Fibroblast of skin of scalp (primary cell): ENCODE results near the gene PPARG.
"Not testable (repeated sequence)": the region's sequence is repeated elsewhere in the genome, so short reads cannot be mapped to it uniquely, and the experiment has no call there.

Source experiments
- DNase-seq: peaks from one replicate; pipeline ENCODE4 v3.0.0-alpha.2; 2013

PPARG gene

DNA sequence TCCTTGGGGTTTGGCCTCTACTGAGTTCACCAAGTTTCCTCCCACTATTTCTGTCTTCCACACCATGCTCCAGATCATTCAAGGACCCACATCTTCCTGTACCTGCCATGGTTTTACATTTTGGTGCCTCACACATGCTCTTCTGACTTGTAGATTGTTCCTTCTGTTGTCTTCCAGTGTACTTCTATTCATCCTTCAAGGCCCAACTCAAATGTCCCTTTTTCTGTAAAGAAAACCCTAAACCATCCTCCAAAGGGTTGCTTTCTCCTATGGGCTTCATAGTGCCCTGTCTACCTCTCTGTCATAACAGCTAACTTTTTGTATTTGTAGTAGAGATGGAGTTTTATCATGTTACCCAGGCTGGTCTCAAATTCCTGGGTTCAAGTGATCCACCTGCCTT lies 175.3 kb downstream of the PPARG start:
- no peak for DNase-seq

DNA sequence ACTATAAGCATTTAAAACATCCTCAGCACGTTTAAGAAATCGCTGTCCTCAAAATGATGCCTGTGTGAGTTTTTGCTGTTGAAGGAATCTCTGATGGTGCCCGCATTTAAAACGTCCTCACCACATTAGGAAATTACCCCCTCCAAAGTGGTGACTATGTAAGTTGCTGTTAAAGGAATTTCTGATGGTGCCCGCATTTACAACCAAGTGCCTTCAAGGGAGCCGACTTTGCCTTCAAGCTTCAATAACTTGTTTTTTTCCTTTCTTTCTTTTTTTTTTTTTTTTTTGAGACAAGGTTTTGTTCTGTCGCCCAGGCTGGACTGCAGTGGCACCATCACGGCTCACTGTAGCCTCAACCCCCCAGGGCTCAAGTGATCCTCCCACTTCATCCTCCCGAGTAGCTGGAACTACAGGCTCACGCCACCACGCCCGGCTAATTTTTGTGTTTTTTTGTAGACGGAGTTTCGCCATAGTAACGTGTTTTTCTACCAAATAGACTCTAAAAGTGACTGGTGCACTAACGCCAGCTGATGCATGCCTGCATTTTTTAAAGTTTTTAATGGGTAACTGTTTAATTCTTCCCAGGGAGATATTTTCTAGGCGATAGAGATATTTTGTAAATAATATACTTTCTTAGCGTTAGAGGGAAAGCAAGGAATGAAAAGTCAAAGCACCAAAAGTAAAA lies 176.4 kb downstream of the PPARG start:
- DNase-seq: no peak

DNA sequence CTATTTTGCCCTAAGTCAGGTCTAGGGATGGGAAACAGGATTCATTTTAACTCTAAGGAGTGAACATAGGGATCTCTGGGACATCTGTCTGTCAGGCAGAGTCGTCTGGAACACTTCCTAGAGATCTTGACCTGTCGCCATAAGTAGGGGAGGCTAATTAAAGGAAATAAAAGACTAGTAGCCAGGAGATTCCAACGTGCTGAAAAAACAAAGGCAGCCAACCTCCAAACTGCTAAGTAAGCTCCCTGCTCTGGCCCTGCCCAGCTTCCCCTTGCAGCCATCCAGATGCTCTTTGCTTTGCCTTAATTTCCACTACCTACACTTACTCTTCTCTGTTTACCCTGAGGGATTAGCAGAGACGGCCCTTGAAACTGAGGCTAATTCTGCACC lies 177.0 kb downstream of the PPARG start:
- DNase-seq: no peak

DNA sequence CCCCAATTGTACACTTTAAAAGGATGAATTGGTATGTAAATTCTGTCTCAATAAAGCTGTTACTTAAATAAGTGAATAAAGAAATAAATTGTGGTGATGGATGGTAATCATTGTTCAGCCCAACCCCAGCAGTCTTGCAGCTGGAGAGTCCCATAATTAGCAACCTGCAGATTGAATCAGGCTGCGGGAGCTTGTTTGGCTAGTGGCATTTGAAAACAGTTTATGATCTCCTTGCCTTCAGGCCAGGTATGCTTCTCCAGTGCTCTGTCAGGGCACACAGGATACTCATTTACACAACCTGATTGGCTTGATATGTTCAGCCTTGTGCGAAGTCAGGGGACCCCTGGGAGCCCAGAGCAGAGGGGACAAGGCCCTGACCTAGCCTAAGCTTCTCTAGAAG lies 178.9 kb downstream of the PPARG start:
- DNase-seq: no peak

DNA sequence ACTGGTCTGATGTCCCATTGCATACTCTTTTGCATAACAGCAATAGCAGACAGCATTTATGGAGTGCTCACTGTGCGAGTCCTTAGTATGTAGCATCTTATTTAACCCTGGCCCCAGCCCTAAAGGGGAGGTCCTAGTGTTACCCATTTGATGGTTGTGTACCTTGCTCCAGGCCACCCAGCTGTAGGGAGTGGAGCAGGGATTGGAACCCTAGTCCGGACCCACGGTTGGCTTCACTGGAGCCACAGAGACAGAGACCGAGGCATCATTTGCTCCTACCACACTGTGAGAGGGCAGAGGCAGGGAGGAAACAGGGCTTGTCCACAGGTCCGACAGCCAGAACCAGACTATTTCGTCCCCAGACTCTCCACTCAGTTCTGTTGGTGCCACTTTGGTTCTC lies 179.4 kb downstream of the PPARG start:
- DNase-seq: no peak

DNA sequence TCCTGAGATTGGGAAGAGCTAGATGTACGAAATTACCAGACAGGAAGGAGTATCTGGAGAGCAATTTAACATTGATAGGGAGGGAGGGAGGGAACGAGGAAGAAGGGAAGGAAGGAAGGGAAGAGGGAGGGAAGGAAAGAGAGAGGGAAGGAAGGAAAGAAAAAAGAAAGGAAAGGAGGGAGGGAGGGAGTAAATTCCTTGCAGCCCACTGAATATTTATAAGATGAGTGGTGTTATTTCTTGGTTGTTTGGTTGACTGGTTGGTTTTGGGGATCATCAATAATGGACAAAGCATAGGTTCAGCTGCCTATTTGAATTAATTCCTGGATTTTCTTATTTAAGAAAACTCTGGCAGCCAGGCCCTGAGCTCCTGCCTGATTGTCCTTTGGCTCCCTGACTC lies 179.9 kb downstream of the PPARG start:
- no peak for DNase-seq

DNA sequence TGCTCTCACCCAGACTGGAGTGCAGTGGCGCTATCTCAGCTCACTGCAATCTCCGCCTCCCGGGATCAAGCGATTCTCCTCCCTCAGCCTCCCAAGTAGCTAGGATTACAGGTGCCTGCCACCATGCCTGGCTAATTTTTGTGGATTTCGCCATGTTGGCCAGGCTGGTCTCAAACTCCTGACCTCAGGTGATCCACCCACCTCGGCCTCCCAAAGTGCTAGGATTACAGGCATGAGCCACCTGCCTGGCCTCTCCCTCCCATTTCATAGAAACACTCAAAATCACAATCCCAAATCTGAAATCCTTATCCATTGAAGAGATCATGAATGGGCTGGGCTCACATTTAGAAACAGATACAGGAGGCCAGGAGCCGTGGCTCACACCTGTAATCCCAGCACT lies 180.4 kb downstream of the PPARG start:
- DNase-seq: not testable (repeated sequence)

DNA sequence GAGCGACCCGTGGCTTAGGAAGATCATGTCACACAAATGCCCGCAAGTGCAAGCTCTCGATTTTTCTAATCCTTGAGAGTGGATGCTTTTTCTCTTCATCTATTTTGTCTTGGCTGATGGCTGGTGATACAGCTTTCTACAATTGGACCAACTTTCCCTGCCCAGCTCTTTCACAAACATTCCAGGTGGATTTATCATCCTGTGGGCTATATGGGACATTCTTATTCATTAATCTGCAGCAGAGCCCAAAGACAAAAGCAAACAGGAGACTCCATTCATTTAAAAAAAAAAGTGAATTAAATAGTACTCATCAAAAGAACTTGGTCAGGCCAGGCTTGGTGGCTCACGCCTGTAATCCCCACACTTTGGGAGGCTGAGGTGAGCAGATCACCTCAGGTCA lies 181.2 kb downstream of the PPARG start:
- peak; percentile 71 for DNase-seq

DNA sequence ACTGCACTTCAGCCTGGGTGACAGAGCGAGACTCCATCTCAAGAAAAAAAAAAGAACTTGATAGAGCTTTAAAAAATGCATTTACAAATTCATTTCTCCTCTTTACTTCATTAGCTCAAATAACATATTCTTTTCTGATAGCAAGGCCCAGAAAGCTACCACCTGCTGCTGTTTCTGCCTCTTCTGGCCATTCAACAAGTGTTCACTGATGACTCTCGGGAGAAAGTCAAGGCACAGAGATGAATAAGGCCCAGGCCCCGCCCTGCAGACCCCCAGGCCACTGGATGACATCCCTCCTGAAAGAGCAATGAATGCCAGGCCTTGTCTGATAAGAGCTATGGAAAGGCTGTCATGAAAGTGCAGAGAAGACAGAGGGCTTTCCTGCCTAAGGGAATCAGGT lies 181.8 kb downstream of the PPARG start:
- no peak for DNase-seq

DNA sequence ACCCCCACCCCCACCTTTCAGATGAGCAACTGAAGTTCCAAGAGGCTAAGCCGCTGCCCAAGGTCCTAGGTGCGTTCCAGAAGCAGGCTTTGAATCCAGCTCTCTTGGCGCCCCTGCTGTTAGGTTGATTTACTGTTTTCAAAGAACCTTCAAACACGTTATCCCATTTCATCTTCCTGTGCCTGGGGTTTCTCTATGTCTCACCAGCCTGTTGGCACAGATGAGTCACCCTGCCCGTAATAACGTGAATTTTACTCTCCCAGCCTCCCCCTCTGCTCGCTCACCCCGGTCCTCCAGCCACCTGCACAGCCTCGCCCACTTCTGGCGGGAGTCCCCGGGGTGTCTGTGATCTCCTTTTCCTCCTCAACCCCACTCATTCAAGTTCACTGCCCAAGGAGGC lies 182.4 kb downstream of the PPARG start:
- DNase-seq: no peak

DNA sequence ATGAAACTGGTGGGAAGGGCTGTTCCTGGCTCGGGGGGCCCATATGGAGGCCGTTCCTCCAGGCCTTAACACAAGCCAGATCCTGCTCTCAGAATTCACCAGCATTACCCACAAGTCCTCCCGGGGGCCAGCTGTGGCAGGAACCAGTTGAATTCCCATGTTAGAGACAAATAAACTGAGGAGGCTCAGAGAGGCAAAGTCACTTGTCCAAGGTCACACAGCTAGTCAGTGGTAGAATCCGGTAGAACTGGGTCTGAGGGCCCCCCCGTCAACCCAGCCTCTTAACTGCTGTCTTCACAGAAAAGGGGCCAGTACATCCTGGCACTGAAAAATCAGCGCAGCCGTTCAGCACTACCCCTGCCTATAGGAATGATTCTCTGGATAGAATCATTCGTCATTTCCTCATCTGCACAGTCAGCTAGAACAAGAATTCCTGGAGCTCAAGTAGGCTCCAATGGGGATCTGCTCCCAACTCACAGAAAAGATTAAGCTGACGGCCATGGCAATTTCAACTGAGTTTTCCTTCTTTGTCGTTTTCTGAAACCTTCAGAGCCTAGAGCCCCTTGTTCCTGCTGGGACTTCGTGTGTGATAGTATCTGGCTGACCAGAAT lies 183.2 kb downstream of the PPARG start:
- DNase-seq: no peak

DNA sequence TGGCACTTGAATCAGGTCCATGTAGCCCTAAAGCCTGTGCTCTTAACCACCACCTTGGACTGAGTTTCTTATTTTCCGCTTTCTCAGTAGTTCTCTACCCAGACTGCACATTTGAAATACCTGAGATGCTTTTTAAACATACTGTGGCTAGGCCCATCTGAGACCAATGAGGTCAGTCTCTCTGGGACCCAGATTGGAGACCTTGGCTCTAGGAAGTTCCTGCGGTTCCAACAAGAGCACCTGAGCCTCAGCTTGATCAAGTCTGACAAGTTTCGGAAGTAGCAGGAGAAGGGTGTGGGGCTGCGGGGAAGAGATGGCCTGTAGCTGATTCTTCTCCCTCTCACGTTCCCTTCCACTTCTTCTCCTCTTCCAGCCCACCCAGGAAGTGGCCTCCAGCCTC lies 183.9 kb downstream of the PPARG start:
- DNase-seq: no peak

DNA sequence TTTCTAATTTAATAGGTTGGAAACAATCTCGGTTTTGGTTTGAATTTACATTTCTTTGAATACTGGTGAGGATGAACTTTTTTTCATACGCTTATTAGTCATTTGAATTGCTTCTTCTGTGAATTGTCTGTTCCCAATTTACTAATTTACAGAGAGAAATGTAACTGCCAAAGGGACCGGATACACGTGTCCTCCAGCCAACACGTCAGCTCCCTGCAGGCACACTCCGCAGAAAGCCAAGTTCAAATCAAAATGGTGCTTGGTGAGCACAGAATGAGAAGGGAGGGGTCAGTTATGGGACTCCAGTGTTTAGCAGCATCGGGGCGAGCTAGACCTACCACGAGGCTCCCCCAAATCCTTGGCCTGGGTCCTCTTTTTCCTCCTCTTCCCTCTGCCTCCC lies 184.6 kb downstream of the PPARG start:
- peak; percentile 80 for DNase-seq

DNA sequence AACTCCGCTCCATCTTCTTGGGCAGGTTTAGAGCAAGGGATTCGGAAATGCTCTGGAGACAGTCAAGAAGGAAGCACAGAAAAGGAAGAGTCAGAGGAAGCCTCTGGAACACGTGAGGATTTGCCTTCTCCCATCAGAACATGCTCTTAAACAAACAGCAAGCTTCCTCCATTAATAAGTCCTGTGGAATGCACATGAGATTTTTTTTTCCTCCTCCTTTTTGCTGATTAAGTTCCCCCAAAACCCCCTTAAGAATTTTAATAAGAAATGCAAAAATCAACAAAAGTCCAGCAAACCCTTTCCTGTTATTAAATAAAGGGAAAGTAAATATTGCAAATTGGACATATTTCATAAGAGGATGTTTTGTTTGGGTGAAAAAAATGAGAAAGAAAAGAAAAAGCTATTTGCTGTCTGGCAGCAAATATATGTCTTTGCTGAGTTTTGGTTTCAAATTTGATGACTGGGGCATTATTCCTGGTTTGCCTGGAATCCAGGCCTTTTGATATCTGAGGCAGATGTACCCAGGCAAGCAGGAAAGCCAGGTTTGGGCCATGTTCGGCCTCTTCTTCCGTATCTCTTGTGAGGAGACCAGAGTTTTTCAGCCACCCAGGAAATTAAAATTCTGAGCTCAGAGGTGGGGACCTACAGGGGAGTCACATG lies 187.5 kb downstream of the PPARG start:
- DNase-seq: peak; percentile 87

DNA sequence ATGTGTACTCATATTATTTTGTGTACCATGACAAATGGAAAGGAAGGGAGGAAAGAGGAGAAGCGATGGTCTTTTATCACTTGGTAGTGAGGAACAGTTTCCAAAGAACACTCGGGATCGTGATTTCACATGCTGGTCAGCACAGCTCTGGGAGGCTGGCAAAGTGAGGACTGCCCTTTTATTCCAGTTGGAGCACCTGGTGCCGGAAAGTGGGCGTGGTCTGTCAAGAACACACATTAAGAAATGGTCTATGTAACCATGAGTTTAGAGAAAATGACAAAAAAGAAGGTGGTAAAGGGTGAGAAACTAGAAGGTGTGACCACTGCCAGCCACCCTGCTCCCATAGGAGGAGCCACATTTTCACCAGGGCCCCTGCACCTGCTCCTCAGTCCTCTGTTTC lies 188.4 kb downstream of the PPARG start:
- DNase-seq: no peak

DNA sequence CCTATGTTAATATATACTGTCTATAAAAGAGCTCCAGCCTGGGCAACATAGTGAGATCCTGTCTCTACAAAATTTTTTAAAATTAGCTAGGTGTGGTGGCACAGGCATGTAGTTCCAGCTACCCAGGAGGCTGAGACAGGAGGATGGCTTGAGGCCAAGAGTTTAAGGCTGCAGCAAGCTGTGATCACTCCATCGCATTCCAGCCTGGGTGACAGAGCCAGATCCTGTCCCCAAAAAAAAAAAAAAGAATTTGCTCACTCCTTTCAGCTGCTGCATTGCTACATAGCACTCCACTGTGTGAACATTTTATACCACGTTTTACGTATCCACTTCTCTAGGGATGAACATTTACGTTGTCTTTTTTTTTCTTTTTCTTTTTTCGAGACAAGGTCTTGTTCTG lies 189.5 kb downstream of the PPARG start:
- no peak for DNase-seq

DNA sequence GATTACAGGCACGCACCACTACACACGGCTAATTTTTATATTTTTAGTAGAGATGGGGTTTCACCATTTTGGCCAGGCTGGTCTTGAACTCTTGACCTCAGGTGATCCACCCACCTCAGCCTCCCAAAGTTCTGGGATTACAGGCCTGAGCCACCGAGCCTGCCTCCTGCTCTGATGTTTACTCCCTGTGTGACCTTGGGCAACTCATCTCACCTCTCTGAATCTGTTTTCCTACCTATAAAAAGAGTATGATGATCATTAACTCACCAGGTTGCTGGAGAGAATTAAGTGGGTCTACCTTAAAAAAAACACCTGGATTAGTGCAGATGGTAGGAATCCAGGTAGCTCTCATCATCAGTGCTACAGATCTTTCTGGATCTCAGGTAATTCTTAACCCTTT lies 190.3 kb downstream of the PPARG start:
- DNase-seq: not testable (repeated sequence)

DNA sequence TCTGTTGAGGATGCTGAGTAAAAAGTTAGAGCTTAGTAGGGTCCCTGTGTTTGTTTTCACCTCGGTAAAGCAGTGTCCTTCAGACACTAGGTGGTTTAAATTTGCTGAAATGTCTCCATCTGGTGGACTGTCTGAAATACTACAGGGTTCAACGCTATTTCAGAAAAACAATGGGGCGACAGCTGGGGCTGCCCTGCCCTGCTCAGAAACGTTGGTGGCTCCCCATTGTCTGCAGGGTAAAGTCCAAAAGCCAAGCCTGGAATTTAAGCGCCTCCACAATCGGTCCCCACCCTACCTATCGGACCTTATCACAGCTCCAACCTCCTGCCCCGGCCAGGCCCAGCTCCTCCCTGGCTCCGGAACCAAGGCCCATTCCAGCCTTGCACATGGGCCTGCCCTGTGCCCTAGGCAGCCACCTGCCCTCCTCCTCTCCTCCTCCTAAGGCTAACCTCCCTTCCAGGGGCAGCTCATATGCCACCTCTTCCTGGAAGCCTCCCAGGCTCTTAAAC lies 191.1 kb downstream of the PPARG start:
- DNase-seq: peak; percentile 47

DNA sequence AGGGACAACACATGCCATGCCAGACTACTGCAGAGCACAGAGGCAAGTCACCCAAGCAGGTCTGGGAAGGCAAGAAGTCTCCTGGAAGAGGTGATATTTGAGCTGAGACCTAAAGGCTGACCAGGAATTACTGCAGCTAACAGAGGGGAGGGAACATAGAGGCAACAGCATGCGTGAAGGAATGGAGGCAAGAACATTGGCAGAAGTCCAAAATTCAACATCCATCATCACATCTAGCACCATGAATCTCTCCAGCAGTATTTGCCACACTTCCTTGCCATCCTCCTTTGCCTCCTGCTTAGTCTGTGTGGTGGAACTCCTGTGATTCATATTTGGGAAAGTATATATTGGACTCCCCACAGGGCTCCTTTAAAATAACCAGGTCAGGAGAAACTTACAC lies 194.5 kb downstream of the PPARG start:
- peak; percentile 36 for DNase-seq

DNA sequence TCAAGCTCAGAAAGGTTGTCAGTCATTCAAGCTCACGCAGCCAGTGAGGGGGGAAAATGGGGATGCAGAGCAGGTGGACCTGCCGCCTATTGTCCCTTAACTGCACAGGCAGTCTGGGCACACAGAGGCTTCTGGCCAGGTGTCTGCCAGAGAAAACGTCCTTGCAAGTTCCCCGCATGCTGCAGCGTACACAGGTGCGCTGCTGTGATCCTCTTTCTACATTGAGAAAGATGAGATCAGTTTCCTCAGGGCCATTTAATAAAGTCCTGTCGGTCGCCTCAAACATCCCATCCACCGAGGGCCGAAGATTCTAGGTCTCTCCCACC lies 195.0 kb downstream of the PPARG start:
- no peak for DNase-seq
